Sigmoid colon (tissue), 4 donors: ENCODE data around the gene PYDC2.

ENCODE experiments used
- CTCF ChIP-seq, 4 experiments: fragments of 450-650 bp in 3 of 4; fragments of 200-600 bp in 1 of 4; IDR thresholded peaks; one replicate each; pipeline ENCODE4 v1.5.1; 2016 to 2019; ENCODE audit warnings: antibody characterized with exemption in 4 of 4, mild to moderate bottlenecking in 3 of 4, moderate library complexity in 2 of 4
- EP300 ChIP-seq, 4 donors: sonication (generic); formaldehyde crosslinking; IDR thresholded peaks; one replicate each; pipeline ENCODE4 v1.6.1; 2017; ENCODE audit warnings: antibody characterized with exemption in 4 of 4
- POLR2AphosphoS5 ChIP-seq, 4 donors: sonication (generic); formaldehyde crosslinking; IDR thresholded peaks; one replicate each; pipeline ENCODE4 v1.6.1; 2017; ENCODE audit warnings: antibody characterized with exemption in 4 of 4

GRCh38 chr3:191476066-191476772 is 15.3 kb downstream of the PYDC2 start:
- TF ChIP-seq POLR2AphosphoS5 (IDR thresholded peaks at IDR 0.05) (no peak), CTCF (IDR thresholded peaks at IDR 0.05) (no peak), EP300 (IDR thresholded peaks at IDR 0.05) (no peak)
